ENCODE data around the gene PMFBP1.

- TF ChIP-seq CTCF (IDR thresholded peaks at IDR 0.05; ENCODE audit: poor library complexity, severe bottlenecking) (no peak), TAF1 (IDR thresholded peaks at IDR 0.05; ENCODE audit: low read depth) (no peak), REST (IDR thresholded peaks at IDR 0.05; ENCODE audit: borderline replicate concordance) (no peak), POLR2AphosphoS5 (IDR thresholded peaks at IDR 0.05) (no peak), SMC3 (conservative IDR thresholded peaks at IDR 0.05; ENCODE audit: poor library complexity) (no peak)
Observed at GRCh38 chr16:72169708-72170107, 2.2 kb downstream of the PMFBP1 start.
